Measurements from ENCODE around the gene SVIL. TPM values are rescaled to one million over a fixed set of nuclear protein-coding genes. Genes with fewer than 3 reads are reported as not detected.
"Not testable (repeated sequence)": the region's sequence is repeated elsewhere in the genome, so short reads cannot be mapped to it uniquely, and the experiment has no call there.

The SVIL gene
- total and polyA plus RNA-seq, 4 experiments from 2014 or later, result 1.1 to 31.2 (median 22.0) TPM

GRCh38 chr10:29536691-29537090, 98.1 kb downstream of the SVIL start:
- H3K36me3 ChIP-seq (ENCODE audit: insufficient read depth, low read length); H3K4me3 Mint-ChIP-seq; H3K4me1 Mint-ChIP-seq; H3K27me3 Mint-ChIP-seq; DNase-seq; H3K4me3 ChIP-seq (ENCODE audit: low read length in 2 of 2); H3K27ac ChIP-seq (ENCODE audit: low read depth, low read length); H3K9me3 Mint-ChIP-seq; H3K9me3 ChIP-seq (ENCODE audit: control insufficient read depth in 1 of 2, low read length in 2 of 2); POLR2A ChIA-PET (ENCODE audit: partially characterized antibody); intact Hi-C loops (cut with micrococcal nuclease); H3K27ac Mint-ChIP-seq; H3K27me3 ChIP-seq (ENCODE audit: insufficient read depth, low read length); H3K4me1 ChIP-seq (ENCODE audit: insufficient read depth, low read length): not testable (repeated sequence)
- CTCF ChIA-PET (ENCODE audit: partially characterized antibody), result interaction anchor here (1.3 kb wide), 1 partner anchor 40 kb away, joined by 3 read pairs; no protein-coding TSS in a partner anchor
- peaks cover 24 to 25% of the 10 kb centered on the region in 2 donors for H3K36me3 Mint-ChIP-seq

- Mint-ChIP-seq H3K27ac (peak overlapping the region in 1 of 7 donors; percentile 48), H3K4me1 (peaks cover 0 to 8% (median 5%) of the 10 kb centered on the region in 4 donors), H3K9me3 (no peaks in the 10 kb centered on the region), H3K36me3 (peaks cover 26 to 27% of the 10 kb centered on the region in 2 donors), H3K4me3 (no peak overlapping the region), H3K27me3 (no peaks in the 10 kb centered on the region)
- ChIA-PET POLR2A (ENCODE audit: partially characterized antibody) (no interaction called here), CTCF (ENCODE audit: partially characterized antibody) (interaction anchor here (0.5 to 1.3 kb wide), 3 partner anchors 8 to 181 kb away, joined by 3 read pairs; no protein-coding TSS in a partner anchor)
- intact Hi-C loops (cut with micrococcal nuclease), result no loop called here
- DNase-seq, result no peak
- Histone ChIP-seq H3K27ac (ENCODE audit: low read depth, low read length) (no peak overlapping the region), H3K36me3 (ENCODE audit: insufficient read depth, low read length) (no peaks in the 10 kb centered on the region), H3K4me3 (ENCODE audit: low read length in 2 of 2) (no peak overlapping the region), H3K27me3 (ENCODE audit: insufficient read depth, low read length) (no peaks in the 10 kb centered on the region), H3K9me3 (ENCODE audit: control insufficient read depth in 1 of 2, low read length in 2 of 2) (no peaks in the 10 kb centered on the region), H3K4me1 (ENCODE audit: insufficient read depth, low read length) (no peaks in the 10 kb centered on the region)
These were observed 98.9 kb downstream of the SVIL start for GRCh38 chr10:29535778-29536453.

DNA sequence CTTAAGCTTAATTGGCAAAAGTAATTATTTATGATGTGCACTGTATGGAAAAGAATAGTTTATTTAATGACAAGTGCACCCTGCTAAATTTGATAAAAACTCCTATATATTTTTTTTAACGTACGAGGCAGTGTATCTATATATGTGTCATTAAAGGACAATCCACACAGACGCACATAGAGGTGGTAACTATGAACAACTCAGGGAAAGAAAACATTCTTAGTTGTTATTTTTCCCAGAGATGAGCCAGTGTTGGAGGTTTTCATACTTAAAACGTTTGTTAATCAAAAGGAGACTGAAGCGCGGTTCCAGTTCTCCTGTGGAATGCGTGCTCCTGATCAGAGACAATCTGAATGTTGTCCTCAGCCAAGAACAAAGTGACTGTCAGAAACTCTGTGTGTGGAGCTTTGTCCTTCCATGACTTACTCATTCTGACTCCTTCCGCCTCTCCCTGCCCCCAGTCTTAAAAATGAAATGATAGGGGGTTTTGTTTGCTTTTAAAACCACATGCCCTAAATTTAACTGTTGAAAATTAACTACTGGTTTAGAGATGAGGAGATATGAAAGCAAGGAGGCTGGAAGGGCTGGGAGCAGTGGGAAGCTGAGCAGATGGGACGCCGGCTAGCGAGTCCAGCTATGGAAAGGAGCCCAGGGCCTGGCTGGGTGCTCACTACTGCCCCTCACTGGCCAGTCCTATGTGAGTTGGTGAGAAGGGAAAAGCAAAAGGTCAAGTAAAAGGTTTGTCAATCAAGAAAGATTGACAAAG, 99.6 kb downstream of the SVIL start:
- Mint-ChIP-seq H3K27ac (no peak overlapping the region), H3K4me3 (no peak overlapping the region), H3K4me1 (peaks cover 0 to 8% (median 5%) of the 10 kb centered on the region in 4 donors), H3K36me3 (peaks cover 26 to 27% of the 10 kb centered on the region in 2 donors), H3K27me3 (no peaks in the 10 kb centered on the region), H3K9me3 (no peaks in the 10 kb centered on the region)
- no peaks in the 10 kb centered on the region for H3K36me3 ChIP-seq (ENCODE audit: insufficient read depth, low read length)
- H3K27ac ChIP-seq (ENCODE audit: low read depth, low read length), result no peak overlapping the region
- H3K27me3 ChIP-seq (ENCODE audit: insufficient read depth, low read length), result no peaks in the 10 kb centered on the region
- H3K4me1 ChIP-seq (ENCODE audit: insufficient read depth, low read length), result no peaks in the 10 kb centered on the region
- ChIA-PET POLR2A (ENCODE audit: partially characterized antibody) (interaction anchor here (1.0 kb wide), 1 partner anchor 200 kb away, joined by 3 read pairs; no protein-coding TSS in a partner anchor), CTCF (ENCODE audit: partially characterized antibody) (interaction anchor here (0.5 to 1.6 kb wide), 5 partner anchors 9 to 182 kb away, joined by 3 to 8 read pairs (median 3); no protein-coding TSS in a partner anchor)
- no peak overlapping the region for H3K4me3 ChIP-seq (ENCODE audit: low read length in 2 of 2)
- no peaks in the 10 kb centered on the region for H3K9me3 ChIP-seq (ENCODE audit: control insufficient read depth in 1 of 2, low read length in 2 of 2)
- DNase-seq, result no peak
- intact Hi-C loops (cut with micrococcal nuclease), result no loop called here

DNA sequence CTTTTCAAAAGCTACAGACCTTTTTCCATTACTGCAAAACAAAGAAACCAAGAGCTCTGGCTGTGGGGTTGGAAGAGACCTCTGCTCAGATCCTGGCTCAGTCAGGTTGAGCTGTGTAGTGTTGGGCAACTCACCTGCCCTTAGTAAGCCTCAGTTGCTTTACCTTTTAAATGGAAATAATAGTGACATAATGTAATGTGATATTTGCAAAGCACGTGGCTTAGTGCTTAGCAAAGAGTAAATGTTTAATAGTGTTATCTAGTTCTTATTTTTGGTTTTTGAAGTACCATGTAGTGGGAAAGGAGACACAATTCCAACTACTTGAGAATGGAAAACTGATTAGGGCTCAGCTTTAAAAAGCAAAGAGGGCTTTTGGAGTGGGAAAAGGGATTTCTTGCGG, 100.2 kb downstream of the SVIL start:
- H3K4me3 ChIP-seq (ENCODE audit: low read length in 2 of 2), result no peak overlapping the region
- Mint-ChIP-seq H3K27me3 (no peaks in the 10 kb centered on the region), H3K27ac (no peak overlapping the region), H3K4me1 (peaks cover 0 to 8% (median 2%) of the 10 kb centered on the region in 4 donors), H3K36me3 (peaks cover 23 to 25% of the 10 kb centered on the region in 2 donors), H3K4me3 (no peak overlapping the region), H3K9me3 (no peaks in the 10 kb centered on the region)
- H3K9me3 ChIP-seq (ENCODE audit: control insufficient read depth in 1 of 2, low read length in 2 of 2), result no peaks in the 10 kb centered on the region
- no peaks in the 10 kb centered on the region for H3K36me3 ChIP-seq (ENCODE audit: insufficient read depth, low read length)
- ChIA-PET POLR2A (ENCODE audit: partially characterized antibody) (interaction anchor here (1.0 kb wide), 1 partner anchor 201 kb away, joined by 3 read pairs; no protein-coding TSS in a partner anchor), CTCF (ENCODE audit: partially characterized antibody) (interaction anchor here (0.8 to 1.6 kb wide), 3 partner anchors 9 to 38 kb away, joined by 3 to 8 read pairs (median 4); no protein-coding TSS in a partner anchor)
- no peaks in the 10 kb centered on the region for H3K4me1 ChIP-seq (ENCODE audit: insufficient read depth, low read length)
- H3K27me3 ChIP-seq (ENCODE audit: insufficient read depth, low read length), result no peaks in the 10 kb centered on the region
- no peak overlapping the region for H3K27ac ChIP-seq (ENCODE audit: low read depth, low read length)
- intact Hi-C loops (cut with micrococcal nuclease), result no loop called here
- no peak for DNase-seq

- ChIA-PET POLR2A (ENCODE audit: partially characterized antibody) (interaction anchor here (1.0 kb wide), 1 partner anchor 202 kb away, joined by 3 read pairs; no protein-coding TSS in a partner anchor), CTCF (ENCODE audit: partially characterized antibody) (interaction anchor here (1.6 kb wide), 1 partner anchor 20 kb away, joined by 8 read pairs; no protein-coding TSS in a partner anchor)
- Histone ChIP-seq H3K4me1 (ENCODE audit: insufficient read depth, low read length) (no peaks in the 10 kb centered on the region), H3K9me3 (ENCODE audit: control insufficient read depth in 1 of 2, low read length in 2 of 2) (no peaks in the 10 kb centered on the region), H3K27ac (ENCODE audit: low read depth, low read length) (no peak overlapping the region), H3K36me3 (ENCODE audit: insufficient read depth, low read length) (no peaks in the 10 kb centered on the region), H3K27me3 (ENCODE audit: insufficient read depth, low read length) (no peaks in the 10 kb centered on the region), H3K4me3 (ENCODE audit: low read length in 2 of 2) (no peak overlapping the region)
- Mint-ChIP-seq H3K27me3 (no peaks in the 10 kb centered on the region), H3K4me3 (no peak overlapping the region), H3K9me3 (no peaks in the 10 kb centered on the region), H3K27ac (no peak overlapping the region), H3K36me3 (peaks cover 25 to 26% of the 10 kb centered on the region in 2 donors), H3K4me1 (peaks cover 0 to 8% (median 2%) of the 10 kb centered on the region in 4 donors)
- intact Hi-C loops (cut with micrococcal nuclease), result no loop called here
- DNase-seq, result no peak
These were observed 101.0 kb downstream of the SVIL start for GRCh38 chr10:29533696-29534285.

DNA sequence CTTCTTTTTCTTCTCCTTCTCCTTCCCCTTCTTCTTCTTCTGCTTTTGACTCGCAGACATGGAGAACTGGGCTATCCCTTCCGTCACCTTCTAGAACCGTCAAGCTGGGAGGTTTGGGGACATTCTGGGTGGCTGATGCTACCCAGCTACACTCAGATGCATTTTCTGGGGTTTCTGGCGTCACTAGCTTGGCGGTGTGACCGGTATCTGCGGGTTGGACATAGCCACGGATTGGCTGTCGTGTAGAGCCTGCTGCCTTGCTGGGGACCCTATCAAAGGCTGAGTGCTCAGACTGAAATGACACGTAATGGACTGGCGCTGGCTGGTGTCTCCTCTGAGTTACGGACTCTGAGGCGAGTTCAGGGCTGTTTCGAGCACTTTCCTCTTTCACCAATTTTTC, 101.7 kb downstream of the SVIL start:
- Histone ChIP-seq H3K4me3 (ENCODE audit: low read length in 2 of 2) (no peak overlapping the region), H3K9me3 (ENCODE audit: control insufficient read depth in 1 of 2, low read length in 2 of 2) (no peaks in the 10 kb centered on the region), H3K27ac (ENCODE audit: low read depth, low read length) (no peak overlapping the region), H3K4me1 (ENCODE audit: insufficient read depth, low read length) (no peaks in the 10 kb centered on the region), H3K27me3 (ENCODE audit: insufficient read depth, low read length) (no peaks in the 10 kb centered on the region), H3K36me3 (ENCODE audit: insufficient read depth, low read length) (no peaks in the 10 kb centered on the region)
- Mint-ChIP-seq H3K4me1 (peaks cover 0 to 8% (median 2%) of the 10 kb centered on the region in 4 donors), H3K9me3 (no peaks in the 10 kb centered on the region), H3K27ac (no peak overlapping the region), H3K4me3 (no peak overlapping the region), H3K27me3 (no peaks in the 10 kb centered on the region), H3K36me3 (peaks cover 28 to 32% of the 10 kb centered on the region in 2 donors)
- intact Hi-C loops (cut with micrococcal nuclease), result no loop called here
- ChIA-PET POLR2A (ENCODE audit: partially characterized antibody) (no interaction called here), CTCF (ENCODE audit: partially characterized antibody) (interaction anchor here (0.8 to 1.2 kb wide), 2 partner anchors 18 to 36 kb away, joined by 3 to 4 read pairs; no protein-coding TSS in a partner anchor)
- DNase-seq, result no peak
